Natural killer cell (primary cell): ENCODE results near the gene CDK14. TPM values are rescaled to one million over a fixed set of nuclear protein-coding genes. Genes with fewer than 3 reads are reported as not detected.

ENCODE experiments used
- ATAC-seq, 3 donors: fragments of 150-1000 bp in 2 of 3; fragments of 200-7000 bp in 1 of 3; cut with Tn5 transposase; 1 replicate in 1 of 3; 2 replicates in 2 of 3; pipeline ENCODE4 v1.10.0; 2021; ENCODE audit warnings: mild to moderate bottlenecking in 2 of 3, moderate library complexity in 2 of 3
- DNase-seq, 2 donors: peaks; one replicate each; pipeline versions ENCODE4 v3.0.0 to v3.0.0-alpha.2; 2013 to 2021; ENCODE audit warnings: mixed read lengths in 1 of 2
- H3K27ac ChIP-seq: one replicate; pipeline ENCODE4 v1.5.1; 2013; ENCODE audit warnings: mild to moderate bottlenecking, low read length
- H3K27me3 ChIP-seq: one replicate; pipeline ENCODE4 v1.6.1; 2013; ENCODE audit warnings: low read length; ENCODE audit not compliant: control insufficient read depth, insufficient read depth
- H3K36me3 ChIP-seq: one replicate; pipeline ENCODE4 v1.6.1; 2013; ENCODE audit warnings: low read length; ENCODE audit not compliant: control insufficient read depth, insufficient read depth
- H3K4me1 ChIP-seq: one replicate; pipeline ENCODE4 v1.6.1; 2013; ENCODE audit warnings: low read length; ENCODE audit not compliant: control insufficient read depth, insufficient read depth
- H3K4me3 ChIP-seq: one replicate; pipeline ENCODE4 v1.5.1; 2013; ENCODE audit warnings: low read length
- H3K9me3 ChIP-seq: one replicate; pipeline ENCODE4 v1.6.1; 2013; ENCODE audit warnings: low read length; ENCODE audit not compliant: control insufficient read depth, insufficient read depth
- H3K27ac Mint-ChIP-seq, 2 donors: one replicate each; pipeline ENCODE4 v1.8.0; 2022; ENCODE audit warnings: mild to moderate bottlenecking in 2 of 2, mixed read lengths in 2 of 2, moderate library complexity in 1 of 2
- H3K27me3 Mint-ChIP-seq, 2 donors: one replicate each; pipeline ENCODE4 v1.8.0; 2022; ENCODE audit warnings: low read depth in 2 of 2, mixed read lengths in 2 of 2
- H3K36me3 Mint-ChIP-seq: one replicate; pipeline ENCODE4 v1.8.0; 2022; ENCODE audit warnings: mixed read lengths
- H3K4me1 Mint-ChIP-seq, 2 donors: one replicate each; pipeline ENCODE4 v1.8.0; 2022; ENCODE audit warnings: mixed read lengths in 2 of 2
- H3K4me3 Mint-ChIP-seq: one replicate; pipeline ENCODE4 v1.8.0; 2022; ENCODE audit warnings: mild to moderate bottlenecking, moderate library complexity, mixed read lengths
- H3K9me3 Mint-ChIP-seq, 2 donors: one replicate each; pipeline ENCODE4 v1.8.0; 2022; ENCODE audit warnings: mixed read lengths in 2 of 2
- CTCF ChIP-seq: fragments of 200-600 bp; IDR thresholded peaks from one replicate; pipeline ENCODE4 v1.8.0; 2022; ENCODE audit warnings: antibody characterized with exemption
- WGBS: methylation state at CpG from one replicate; pipeline ENCODE4 v1.1.7; 2013; ENCODE audit warnings: missing lambda C conversion rate; ENCODE audit not compliant: insufficient coverage; 5-methylcytosine and 5-hydroxymethylcytosine counted together
- intact Hi-C: fragments of 100-400 bp; cut with micrococcal nuclease; formaldehyde crosslinking; loops from one replicate; pipeline ENCODE4 v1.14.2; 2022
- total RNA-seq, 4 donors: library from RNA; stranded (reverse); fragments of 120-200 nt in 1 of 4; gene quantifications; one replicate each; pipeline versions ENCODE4 v1.2.3 to v1.2.4, GENCODE V29; 2013 to 2022

CDK14 gene
- total RNA-seq, 3 donors from 2014 or later (not counting 1 experiment from before 2014, with no cell fraction given): 1.2 to 12.5 (median 1.9) TPM

- intact Hi-C loops: no loop called here
- no peak overlapping the region for H3K4me3 Mint-ChIP-seq
Observed at GRCh38 chr7:90599892-90600555, 3.9 kb downstream of the CDK14 start.

GRCh38 chr7:90602303-90602702 is 6.2 kb downstream of the CDK14 start:
- intact Hi-C loops: no loop called here
- DNase-seq: no peak
- no peaks in the 10 kb centered on the region for H3K4me1 ChIP-seq
- TF ChIP-seq CTCF: no peak
- Mint-ChIP-seq H3K27me3 (peaks cover 5 to 26% of the 10 kb centered on the region in 2 donors), H3K9me3 (no peaks in the 10 kb centered on the region), H3K36me3 (no peaks in the 10 kb centered on the region), H3K4me3 (no peak overlapping the region), H3K4me1 (peaks cover 3 to 5% of the 10 kb centered on the region in 2 donors), H3K27ac (no peak overlapping the region)
- H3K9me3 ChIP-seq: no peaks in the 10 kb centered on the region
- no peak for ATAC-seq
- H3K27me3 ChIP-seq: peaks cover 3% of the 10 kb centered on the region
- no peak overlapping the region for H3K27ac ChIP-seq
- 91% methylated on average over 1 of the region's 1 CpG for WGBS
- no peaks in the 10 kb centered on the region for H3K36me3 ChIP-seq
- H3K4me3 ChIP-seq: no peak overlapping the region

More at GRCh38 chr7:90599892-90600555, 3.9 kb downstream of the CDK14 start:
- WGBS: no CpG with 5 or more reads among the region's 4 CpGs
- H3K9me3 Mint-ChIP-seq: no peaks in the 10 kb centered on the region
- H3K4me3 ChIP-seq: no peak overlapping the region
- H3K4me1 Mint-ChIP-seq: peaks cover 7 to 8% of the 10 kb centered on the region in 2 donors
- H3K27me3 Mint-ChIP-seq: peaks cover 13 to 36% of the 10 kb centered on the region in 2 donors
- no peak overlapping the region for H3K27ac ChIP-seq
- no peak for DNase-seq
- no peaks in the 10 kb centered on the region for H3K36me3 ChIP-seq
- no peaks in the 10 kb centered on the region for H3K36me3 Mint-ChIP-seq
- H3K9me3 ChIP-seq: no peaks in the 10 kb centered on the region
- no peak for TF ChIP-seq CTCF
- peaks cover 10% of the 10 kb centered on the region for H3K4me1 ChIP-seq
- H3K27ac Mint-ChIP-seq: no peak overlapping the region
- peaks cover 12% of the 10 kb centered on the region for H3K27me3 ChIP-seq
- ATAC-seq: no peak

GRCh38 chr7:90603346-90603745 is 7.2 kb downstream of the CDK14 start:
- no peaks in the 10 kb centered on the region for H3K27me3 ChIP-seq
- Mint-ChIP-seq H3K27me3 (peaks cover 0 to 15% of the 10 kb centered on the region in 2 donors), H3K4me1 (no peaks in the 10 kb centered on the region), H3K36me3 (no peaks in the 10 kb centered on the region), H3K9me3 (no peaks in the 10 kb centered on the region), H3K4me3 (no peak overlapping the region), H3K27ac (no peak overlapping the region)
- H3K27ac ChIP-seq: no peak overlapping the region
- no peaks in the 10 kb centered on the region for H3K36me3 ChIP-seq
- DNase-seq (no peak), ATAC-seq (no peak)
- no peak overlapping the region for H3K4me3 ChIP-seq
- no CpG with 5 or more reads among the region's 1 CpG for WGBS
- no peaks in the 10 kb centered on the region for H3K9me3 ChIP-seq
- H3K4me1 ChIP-seq: no peaks in the 10 kb centered on the region
- no peak for TF ChIP-seq CTCF
- intact Hi-C loops: no loop called here

GRCh38 chr7:90604383-90604782 is 8.3 kb downstream of the CDK14 start:
- Mint-ChIP-seq H3K4me3 (no peak overlapping the region), H3K9me3 (no peaks in the 10 kb centered on the region), H3K27ac (no peak overlapping the region), H3K27me3 (peaks cover 0 to 9% of the 10 kb centered on the region in 2 donors), H3K36me3 (no peaks in the 10 kb centered on the region), H3K4me1 (no peaks in the 10 kb centered on the region)
- H3K4me1 ChIP-seq: no peaks in the 10 kb centered on the region
- no peaks in the 10 kb centered on the region for H3K27me3 ChIP-seq
- H3K27ac ChIP-seq: no peak overlapping the region
- TF ChIP-seq CTCF: no peak
- WGBS: 89% methylated on average over 4 of the region's 5 CpGs
- H3K4me3 ChIP-seq: no peak overlapping the region
- H3K36me3 ChIP-seq: no peaks in the 10 kb centered on the region
- DNase-seq: no peak
- intact Hi-C loops: no loop called here
- no peak for ATAC-seq
- no peaks in the 10 kb centered on the region for H3K9me3 ChIP-seq
